K562 (cell line): Measurements from ENCODE around the gene RAB31. TPM values are rescaled to one million over a fixed set of nuclear protein-coding genes. Genes with fewer than 3 reads are reported as not detected.

Source experiments
- ATAC-seq: fragments of 200-7000 bp; cut with Tn5 transposase; 3 replicates; pipeline ENCODE4 v1.9.1; 2020; ENCODE audit warnings: moderate library complexity
- BruUV-seq: library from RNA; stranded (reverse); fragments of 400-500 nt; replicated peaks from 2 replicates; lab custom pipeline; 2021; lab: Mats Ljungman, UMichigan
- CTCF ChIA-PET: fragments of 300-600 bp; formaldehyde crosslinking; extraction: SDS; loops from one replicate; lab custom pipeline; 2021; ENCODE audit warnings: low intra/inter-chr PET ratio; lab: Yijun Ruan, JAX
- POLR2A ChIA-PET: fragments of 300-600, 350-650 bp; sonication (Branson Sonifier 250); formaldehyde crosslinking; extraction: SDS; loops from one replicate; lab custom pipeline; 2021; ENCODE audit warnings: antibody characterized with exemption, inconsistent platforms; lab: Yijun Ruan, JAX
- DNase-seq, 4 experiments: peaks; one replicate each; pipeline versions ENCODE4 v3.0.0 to v3.0.0-alpha.2; 2011 to 2018; ENCODE audit warnings: low spot score in 3 of 4, mixed read lengths in 3 of 4; ENCODE audit errors: extremely low read depth in 1 of 4
- FAIRE-seq: peaks from 2 replicates; lab custom pipeline; 2011; peaks lifted over from hg19 to GRCh38; lab: Jason Lieb, UNC
- H2AFZ ChIP-seq: 2 replicates; pipeline ENCODE4 v1.6.0; 2011; ENCODE audit warnings: low read depth, low read length, control low read depth, inconsistent platforms
- H3K27ac ChIP-seq: fragments of 200-600 bp; 3 replicates; pipeline ENCODE4 v1.8.0; 2011; ENCODE audit warnings: low read depth, mild to moderate bottlenecking, control low read depth, inconsistent platforms, low read length, moderate library complexity, mixed read lengths; ENCODE audit errors: extremely low read depth
- H3K27me3 ChIP-seq, 2 experiments: fragments of 300-600 bp in 1 of 2; 2 replicates in 1 of 2; 3 replicates in 1 of 2; pipeline versions ENCODE4 v1.6.0 to v1.8.0; 2011; ENCODE audit warnings: inconsistent platforms in 2 of 2, low read length in 2 of 2, mild to moderate bottlenecking in 1 of 2, mixed read lengths in 1 of 2, moderate library complexity in 1 of 2; ENCODE audit not compliant: control insufficient read depth in 2 of 2, insufficient read depth in 2 of 2
- H3K36me3 ChIP-seq: fragments of 300-600 bp; 3 replicates; pipeline ENCODE4 v1.8.0; 2011; ENCODE audit warnings: mild to moderate bottlenecking, low read length, inconsistent platforms; ENCODE audit not compliant: control insufficient read depth, insufficient read depth
- H3K4me1 ChIP-seq, 2 experiments: fragments of 200-600 bp in 1 of 2; replicated peaks in 1 of 2; 2 replicates in 1 of 2; 3 replicates in 1 of 2; pipeline versions ENCODE4 v1.5.1 to v1.8.0; 2011; ENCODE audit warnings: inconsistent platforms in 2 of 2, low read length in 2 of 2, mild to moderate bottlenecking in 1 of 2, mixed read lengths in 1 of 2, moderate library complexity in 1 of 2; ENCODE audit not compliant: control insufficient read depth in 2 of 2, insufficient read depth in 2 of 2
- H3K4me2 ChIP-seq: 2 replicates; pipeline ENCODE4 v1.6.1; 2011; ENCODE audit warnings: low read length, control low read depth, inconsistent platforms, mixed read lengths; ENCODE audit not compliant: insufficient read depth
- H3K4me3 ChIP-seq: fragments of 200-600 bp; sonication (generic), shearing (Covaris generic); 2 replicates; pipeline ENCODE4 v1.5.1; 2016; ENCODE audit warnings: control low read depth, inconsistent platforms
- H3K79me2 ChIP-seq: fragments of 200-600 bp; 3 replicates; pipeline ENCODE4 v1.8.0; 2011; ENCODE audit warnings: low read length, inconsistent platforms; ENCODE audit not compliant: control insufficient read depth, insufficient read depth
- H3K9ac ChIP-seq, 2 experiments: 2 replicates each; pipeline versions ENCODE4 v1.6.0 to v1.6.1; 2011; ENCODE audit warnings: low read depth in 2 of 2, low read length in 2 of 2, control low read depth in 1 of 2, inconsistent platforms in 1 of 2, mild to moderate bottlenecking in 1 of 2, mixed read lengths in 1 of 2; ENCODE audit not compliant: insufficient read depth in 1 of 2
- H3K9me1 ChIP-seq: one replicate; pipeline ENCODE4 v1.6.0; 2011; ENCODE audit warnings: inconsistent platforms, mild to moderate bottlenecking, low read length, moderate library complexity; ENCODE audit not compliant: control insufficient read depth, insufficient read depth
- H3K9me3 ChIP-seq: replicated peaks from 2 replicates; pipeline ENCODE4 v1.5.1; 2011; ENCODE audit warnings: low read depth, low read length, inconsistent platforms; ENCODE audit not compliant: control insufficient read depth, insufficient read depth
- H4K20me1 ChIP-seq: replicated peaks from 2 replicates; pipeline ENCODE4 v1.6.1; 2011; ENCODE audit warnings: low read length, inconsistent platforms, mixed read lengths; ENCODE audit not compliant: control insufficient read depth, insufficient read depth
- CBX3 ChIP-seq, 2 experiments: IDR thresholded peaks; 1 replicate in 1 of 2; 2 replicates in 1 of 2; pipeline ENCODE4 v1.6.1; 2012; ENCODE audit warnings: inconsistent platforms in 2 of 2, low read length in 2 of 2, borderline replicate concordance in 1 of 2, control low read depth in 1 of 2
- GTF2F1 ChIP-seq: IDR thresholded peaks from 2 replicates; pipeline ENCODE4 v1.6.1; 2011; ENCODE audit warnings: low read depth, low read length, improper control_type of control experiment
- KHSRP ChIP-seq: fragments of 450-650 bp; IDR thresholded peaks from 2 replicates; pipeline ENCODE4 v1.6.1; 2017
- STAT5B ChIP-seq: fragments of 250-450 bp; sonication (Bioruptor Pico); IDR thresholded peaks from 2 replicates; pipeline ENCODE4 v1.8.0; 2021; ENCODE audit warnings: mild to moderate bottlenecking, inconsistent platforms
- TBL1XR1 ChIP-seq, 2 experiments: IDR thresholded peaks; 2 replicates each; pipeline ENCODE4 v1.6.1; 2012; ENCODE audit warnings: improper control_type of control experiment in 2 of 2, low read length in 2 of 2, mild to moderate bottlenecking in 1 of 2
- ZNF398 ChIP-seq: fragments of 250-450 bp; sonication (Bioruptor Pico); IDR thresholded peaks from 2 replicates; pipeline ENCODE4 v1.8.0; 2021; ENCODE audit warnings: moderate library complexity, mild to moderate bottlenecking, inconsistent platforms
- WGBS: fragments of 100-300 bp; shearing (Covaris generic); methylation state at CpG from one replicate; pipeline ENCODE4 v1.1.6; 2016; ENCODE audit warnings: low coverage, mixed read lengths; ENCODE audit not compliant: insufficient coverage; ENCODE audit errors: missing lambda C conversion rate; 5-methylcytosine and 5-hydroxymethylcytosine counted together
- in situ Hi-C: fragments of 300-500 bp; cut with MboI; formaldehyde crosslinking; loops from 4 replicates; pipeline ENCODE4 v1.15.0; 2018; ENCODE audit warnings: inconsistent platforms, mixed read lengths
- intact Hi-C: fragments of 100-400 bp; cut with micrococcal nuclease; formaldehyde crosslinking; loops from 2 replicates; pipeline ENCODE4 v1.14.2; 2022
- polyA plus RNA-seq, 8 experiments: library from polyadenylated mRNA; depleted of rRNA in 4 of 8; stranded (reverse) in 5 of 8; unstranded in 3 of 8; fragments of >200 nt; fragmentation: Nextera tagmentation in 2 of 8; fragmentation: Illumina TruSeq in 1 of 8; extraction: Ambion mirVana in 2 of 8; extraction: Trizol in 1 of 8; gene quantifications; 2 replicates each; pipeline versions ENCODE4 v1.2.1 to v1.2.3, GENCODE V29; 2011 to 2014; ENCODE audit warnings: inconsistent platforms in 1 of 8, missing spikeins in 1 of 8
- total RNA-seq, 7 experiments: library from RNA; depleted of rRNA in 6 of 7; stranded (reverse); fragments of >200 nt in 6 of 7; fragmentation: Illumina TruSeq in 2 of 7; extraction: Trizol in 2 of 7; gene quantifications; 2 replicates each; pipeline versions ENCODE4 v1.2.1 to v1.2.3, GENCODE V29; 2011 to 2021; ENCODE audit warnings: low replicate concordance in 1 of 7
- TF ChIP-seq, protein P1 (sequence below): fragments of 450-650 bp; IDR thresholded peaks from 2 replicates; pipeline ENCODE4 v1.6.1; 2016; ENCODE audit warnings: borderline replicate concordance
- TF ChIP-seq, protein P2 (sequence below): fragments of 450-650 bp; IDR thresholded peaks from 2 replicates; pipeline ENCODE4 v1.6.1; 2018; ENCODE audit warnings: mild to moderate bottlenecking, low read depth; ENCODE audit not compliant: partially characterized antibody

Gene RAB31
- total and polyA plus RNA-seq, 9 of the 15 experiments (the other 6 are each of a cell fraction or from before 2014, with no cell fraction given), result 20.7 to 70.4 (median 41.3) TPM

GRCh38 chr18:9796011-9796410, 87.9 kb downstream of the RAB31 start:
- BruUV-seq, result no TSS peak
- no peak for FAIRE-seq

More at GRCh38 chr18:9796011-9796410, 87.9 kb downstream of the RAB31 start:
- H3K4me1 ChIP-seq, result peaks cover 4 to 9% of the 10 kb centered on the region in 2 experiments; a peak in 3 of 5 replicates
- ATAC-seq, result no peak
- in situ Hi-C loops (no loop called here), intact Hi-C loops (no loop called here)
- H3K36me3 ChIP-seq, result peaks cover 13% of the 10 kb centered on the region
- TF ChIP-seq CBX3 (IDR thresholded peaks at IDR 0.05; ENCODE audit: borderline replicate concordance in 1 of 2, low read length in 2 of 2) (no peak), STAT5B (CRISPR knock-in tag) (no peak), TBL1XR1 (IDR thresholded peaks at IDR 0.05; ENCODE audit: low read length in 2 of 2) (no peak), ZNF398 (CRISPR knock-in tag) (no peak), GTF2F1 (no peak), KHSRP (no peak)
- TF ChIP-seq, protein P1, sequence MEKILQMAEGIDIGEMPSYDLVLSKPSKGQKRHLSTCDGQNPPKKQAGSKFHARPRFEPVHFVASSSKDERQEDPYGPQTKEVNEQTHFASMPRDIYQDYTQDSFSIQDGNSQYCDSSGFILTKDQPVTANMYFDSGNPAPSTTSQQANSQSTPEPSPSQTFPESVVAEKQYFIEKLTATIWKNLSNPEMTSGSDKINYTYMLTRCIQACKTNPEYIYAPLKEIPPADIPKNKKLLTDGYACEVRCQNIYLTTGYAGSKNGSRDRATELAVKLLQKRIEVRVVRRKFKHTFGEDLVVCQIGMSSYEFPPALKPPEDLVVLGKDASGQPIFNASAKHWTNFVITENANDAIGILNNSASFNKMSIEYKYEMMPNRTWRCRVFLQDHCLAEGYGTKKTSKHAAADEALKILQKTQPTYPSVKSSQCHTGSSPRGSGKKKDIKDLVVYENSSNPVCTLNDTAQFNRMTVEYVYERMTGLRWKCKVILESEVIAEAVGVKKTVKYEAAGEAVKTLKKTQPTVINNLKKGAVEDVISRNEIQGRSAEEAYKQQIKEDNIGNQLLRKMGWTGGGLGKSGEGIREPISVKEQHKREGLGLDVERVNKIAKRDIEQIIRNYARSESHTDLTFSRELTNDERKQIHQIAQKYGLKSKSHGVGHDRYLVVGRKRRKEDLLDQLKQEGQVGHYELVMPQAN, result no peak
- TF ChIP-seq, protein P2, sequence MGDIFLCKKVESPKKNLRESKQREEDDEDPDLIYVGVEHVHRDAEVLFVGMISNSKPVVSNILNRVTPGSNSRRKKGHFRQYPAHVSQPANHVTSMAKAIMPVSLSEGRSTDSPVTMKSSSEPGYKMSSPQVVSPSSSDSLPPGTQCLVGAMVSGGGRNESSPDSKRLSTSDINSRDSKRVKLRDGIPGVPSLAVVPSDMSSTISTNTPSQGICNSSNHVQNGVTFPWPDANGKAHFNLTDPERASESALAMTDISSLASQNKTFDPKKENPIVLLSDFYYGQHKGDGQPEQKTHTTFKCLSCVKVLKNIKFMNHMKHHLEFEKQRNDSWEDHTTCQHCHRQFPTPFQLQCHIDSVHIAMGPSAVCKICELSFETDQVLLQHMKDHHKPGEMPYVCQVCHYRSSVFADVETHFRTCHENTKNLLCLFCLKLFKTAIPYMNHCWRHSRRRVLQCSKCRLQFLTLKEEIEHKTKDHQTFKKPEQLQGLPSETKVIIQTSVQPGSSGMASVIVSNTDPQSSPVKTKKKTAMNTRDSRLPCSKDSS, result no peak
- H2AFZ ChIP-seq, result no peak overlapping the region
- H3K4me3 ChIP-seq, result no peak overlapping the region
- CTCF ChIA-PET, result no interaction called here
- H3K79me2 ChIP-seq, result no peaks in the 10 kb centered on the region
- H3K9me1 ChIP-seq, result no peaks in the 10 kb centered on the region
- no peak for DNase-seq
- H3K27me3 ChIP-seq, result no peaks in the 10 kb centered on the region
- no peak overlapping the region for H3K27ac ChIP-seq
- no peaks in the 10 kb centered on the region for H4K20me1 ChIP-seq
- no peak overlapping the region for H3K4me2 ChIP-seq
- no peak overlapping the region for H3K9ac ChIP-seq
- H3K9me3 ChIP-seq, result no peaks in the 10 kb centered on the region
- 33% methylated on average over 2 of the region's 2 CpGs for WGBS
- POLR2A ChIA-PET, result interaction anchor here (0.6 to 1.5 kb wide), 4 partner anchors 10 to 164 kb away, joined by 4 to 5 read pairs (median 4); no protein-coding TSS in a partner anchor
